Naive thymus-derived CD8-positive, alpha-beta T cell (primary cell): ENCODE data around the gene HSP90AB1. TPM values are rescaled to one million over a fixed set of nuclear protein-coding genes. Genes with fewer than 3 reads are reported as not detected.
"Not testable (repeated sequence)": the region's sequence is repeated elsewhere in the genome, so short reads cannot be mapped to it uniquely, and the experiment has no call there.

Source experiments
- ATAC-seq, 2 donors: fragments of 150-1000 bp; cut with Tn5 transposase in 1 of 2; sonication (Bioruptor Pico), chemical (Tn5 transposase) in 1 of 2; 1 replicate in 1 of 2; 2 replicates in 1 of 2; pipeline ENCODE4 v1.10.0; 2021; ENCODE audit warnings: mild to moderate bottlenecking in 2 of 2, moderate library complexity in 2 of 2
- POLR2A ChIA-PET: fragments of 350-600 bp; sonication (Branson Sonifier 250); formaldehyde crosslinking; loops from one replicate; lab custom pipeline; 2021; ENCODE audit warnings: antibody characterized with exemption; lab: Charles Lee
- DNase-seq, 10 donors: peaks; one replicate each; pipeline versions ENCODE4 v3.0.0 to v3.0.0-alpha.2; 2020 to 2022
- H3K27ac Mint-ChIP-seq, 10 donors: one replicate each; pipeline ENCODE4 v1.8.0; 2020 to 2022; ENCODE audit warnings: mild to moderate bottlenecking in 10 of 10, mixed read lengths in 10 of 10, moderate library complexity in 4 of 10, inconsistent platforms in 1 of 10
- H3K27me3 Mint-ChIP-seq, 5 donors: one replicate each; pipeline ENCODE4 v1.8.0; 2021 to 2022; ENCODE audit warnings: mixed read lengths in 5 of 5
- H3K36me3 Mint-ChIP-seq, 3 donors: one replicate each; pipeline ENCODE4 v1.8.0; 2020 to 2022; ENCODE audit warnings: mixed read lengths in 3 of 3, mild to moderate bottlenecking in 2 of 3, inconsistent platforms in 1 of 3
- H3K4me1 Mint-ChIP-seq, 4 donors: one replicate each; pipeline ENCODE4 v1.8.0; 2021 to 2022; ENCODE audit warnings: mixed read lengths in 4 of 4
- H3K4me3 Mint-ChIP-seq, 10 donors: one replicate each; pipeline ENCODE4 v1.8.0; 2020 to 2022; ENCODE audit warnings: mild to moderate bottlenecking in 10 of 10, mixed read lengths in 10 of 10, moderate library complexity in 6 of 10, inconsistent platforms in 1 of 10
- H3K9me3 Mint-ChIP-seq, 9 donors: one replicate each; pipeline ENCODE4 v1.8.0; 2020 to 2022; ENCODE audit warnings: mixed read lengths in 9 of 9, mild to moderate bottlenecking in 3 of 9, inconsistent platforms in 1 of 9, moderate library complexity in 1 of 9
- polyA plus RNA-seq, 3 donors: library from polyadenylated mRNA; unstranded; fragments of 300-500 nt; fragmentation: Illumina TruSeq; gene quantifications; one replicate each; pipeline ENCODE4 v1.2.3, GENCODE V29; 2021
- total RNA-seq, 8 experiments: library from RNA in 2 of 8; stranded (reverse) in 2 of 8; gene quantifications; one replicate each; pipeline ENCODE4 v1.2.3 and lab custom pipeline; 2021 to 2026

HSP90AB1 gene
- total and polyA plus RNA-seq, 5 experiments from 2014 or later, result 420 to 607 (median 502) TPM

DNA sequence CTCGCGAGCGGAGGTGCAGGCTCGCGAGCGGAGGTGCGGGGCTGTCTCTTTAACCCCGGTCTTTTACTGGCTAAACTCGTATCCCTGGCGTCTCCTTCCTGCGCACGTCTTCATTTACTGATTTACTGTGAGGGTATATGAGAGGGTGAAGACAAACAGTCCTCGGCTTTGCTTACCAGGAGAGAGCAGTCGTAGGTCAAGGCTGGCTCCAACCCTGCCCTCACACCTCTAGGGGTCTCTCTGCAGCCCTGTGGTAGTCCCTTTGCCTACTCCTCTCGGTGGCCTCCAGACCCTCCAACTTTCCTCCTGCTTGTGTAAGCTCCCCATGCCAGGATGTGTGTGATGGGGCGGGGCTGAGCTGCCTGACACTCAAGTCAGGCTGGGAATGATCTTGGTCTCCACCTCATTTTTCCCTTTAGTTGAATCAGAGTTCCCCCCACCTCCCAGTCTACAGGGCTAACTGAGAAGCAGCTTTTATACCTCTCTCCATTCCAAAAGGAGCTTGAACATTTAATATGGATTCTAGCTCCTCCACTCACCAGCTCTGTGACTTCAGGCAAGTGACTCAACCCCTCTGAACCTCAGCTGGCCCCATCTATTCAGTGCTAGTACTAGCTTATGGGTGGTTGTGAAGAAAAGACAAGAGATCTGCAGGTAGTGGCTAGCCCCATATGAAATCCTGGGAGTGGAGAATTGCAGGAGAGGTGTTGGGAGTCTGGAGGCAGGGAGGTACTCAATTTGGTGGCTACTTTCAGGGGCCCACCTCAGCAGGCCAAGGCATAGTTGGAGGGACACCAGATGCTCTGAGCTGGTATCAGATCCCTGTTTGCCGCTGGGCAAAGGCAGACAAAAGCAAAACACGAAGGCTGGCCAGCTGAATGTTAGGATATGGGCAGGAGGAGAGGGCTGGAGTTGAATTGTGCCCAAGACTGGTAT is 22.6 kb upstream of the HSP90AB1 start:
- Mint-ChIP-seq H3K27me3 (no peaks in the 10 kb centered on the region), H3K27ac (peak overlapping the region in 5 of 10 donors; percentile 9 to 51 (median 37))
- DNase-seq, result no peak

DNA sequence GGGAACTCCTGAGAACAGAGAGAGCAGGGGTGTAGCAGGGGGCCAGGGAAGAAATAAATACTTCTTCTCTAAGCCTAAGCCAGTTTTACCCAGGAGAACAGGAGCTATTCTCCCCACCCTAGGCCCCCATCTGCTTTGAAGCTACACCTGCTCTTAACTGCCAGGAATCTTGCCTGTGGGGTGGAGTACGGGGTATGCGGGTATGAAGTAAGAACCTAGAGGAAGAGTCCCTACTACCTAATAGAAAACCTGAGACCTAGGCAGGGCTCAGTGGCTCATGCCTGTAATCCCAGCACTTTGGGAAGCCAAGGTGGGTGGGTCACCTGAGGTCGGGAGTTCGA is 22.0 kb upstream of the HSP90AB1 start:
- no peak for DNase-seq
- Mint-ChIP-seq H3K4me1 (peaks cover 13 to 31% (median 25%) of the 10 kb centered on the region in 4 donors), H3K27ac (no peak overlapping the region), H3K4me3 (peak overlapping the region in 4 of 10 donors; percentile 1 to 93 (median 31)), H3K9me3 (no peaks in the 10 kb centered on the region), H3K27me3 (no peaks in the 10 kb centered on the region), H3K36me3 (no peaks in the 10 kb centered on the region)
- ATAC-seq, result no peak
- POLR2A ChIA-PET, result interaction anchor here (5.4 kb wide), 1 partner anchor 22 kb away, joined by 47 read pairs; the partner anchor contains the start of gene HSP90AB1

More for the DNA sequence above, 22.6 kb upstream of the HSP90AB1 start:
- POLR2A ChIA-PET, result interaction anchor here (0.9 to 5.4 kb wide), 3 partner anchors 23 to 38 kb away, joined by 4 to 47 read pairs (median 6); partner anchors contain the start of genes HSP90AB1 and SLC35B2
- ATAC-seq, result peak; percentile 5 to 15
- no peaks in the 10 kb centered on the region for H3K9me3 Mint-ChIP-seq
- H3K36me3 Mint-ChIP-seq, result no peaks in the 10 kb centered on the region
- H3K4me1 Mint-ChIP-seq, result peaks cover 14 to 31% (median 28%) of the 10 kb centered on the region in 4 donors
- peak overlapping the region; percentile 72 to 93 (median 84) for H3K4me3 Mint-ChIP-seq

DNA sequence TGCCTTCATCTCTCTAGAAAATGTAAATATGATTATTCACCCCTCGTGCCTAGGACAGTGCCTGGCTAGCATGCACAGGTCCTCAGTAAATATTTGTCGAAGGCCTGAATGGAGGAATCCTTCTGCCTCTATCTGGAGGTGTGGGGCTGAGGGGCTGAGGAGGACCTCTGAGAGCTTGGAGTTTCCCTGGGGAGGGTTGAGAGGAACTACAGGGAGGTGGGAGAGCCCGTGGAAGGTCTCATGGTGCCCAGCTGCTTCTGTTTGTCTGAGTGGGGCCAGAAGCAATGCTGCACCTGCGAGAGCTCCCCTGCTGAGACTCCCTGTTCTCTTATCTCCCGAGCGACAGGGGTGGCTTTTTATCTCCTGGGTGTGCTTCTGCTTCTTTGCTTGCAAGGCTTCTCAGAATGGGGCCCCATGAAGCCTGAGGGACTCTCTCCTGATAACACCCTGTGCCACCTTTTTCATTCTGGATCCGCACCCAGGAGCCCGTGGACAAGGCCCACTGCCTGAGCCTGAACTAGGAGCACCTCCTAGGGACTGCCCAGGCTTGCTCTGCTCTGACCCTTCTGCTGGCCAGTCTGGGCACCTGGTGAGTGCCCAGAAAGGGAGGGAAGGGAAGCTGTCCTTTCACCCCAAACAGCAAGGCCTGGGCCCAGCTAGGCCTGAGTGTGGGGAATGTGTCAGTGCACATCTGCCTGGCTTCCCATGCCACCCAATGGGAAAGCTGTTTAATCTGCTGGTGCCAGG is 21.1 kb upstream of the HSP90AB1 start:
- Mint-ChIP-seq H3K36me3 (no peaks in the 10 kb centered on the region), H3K4me3 (peak overlapping the region in 2 of 10 donors; percentile 2 to 39), H3K27me3 (no peaks in the 10 kb centered on the region), H3K9me3 (no peaks in the 10 kb centered on the region), H3K4me1 (peaks cover 13 to 31% (median 23%) of the 10 kb centered on the region in 4 donors), H3K27ac (no peak overlapping the region)
- POLR2A ChIA-PET, result interaction anchor here (5.4 kb wide), 1 partner anchor 21 kb away, joined by 47 read pairs; the partner anchor contains the start of gene HSP90AB1
- ATAC-seq, result no peak
- no peak for DNase-seq

DNA sequence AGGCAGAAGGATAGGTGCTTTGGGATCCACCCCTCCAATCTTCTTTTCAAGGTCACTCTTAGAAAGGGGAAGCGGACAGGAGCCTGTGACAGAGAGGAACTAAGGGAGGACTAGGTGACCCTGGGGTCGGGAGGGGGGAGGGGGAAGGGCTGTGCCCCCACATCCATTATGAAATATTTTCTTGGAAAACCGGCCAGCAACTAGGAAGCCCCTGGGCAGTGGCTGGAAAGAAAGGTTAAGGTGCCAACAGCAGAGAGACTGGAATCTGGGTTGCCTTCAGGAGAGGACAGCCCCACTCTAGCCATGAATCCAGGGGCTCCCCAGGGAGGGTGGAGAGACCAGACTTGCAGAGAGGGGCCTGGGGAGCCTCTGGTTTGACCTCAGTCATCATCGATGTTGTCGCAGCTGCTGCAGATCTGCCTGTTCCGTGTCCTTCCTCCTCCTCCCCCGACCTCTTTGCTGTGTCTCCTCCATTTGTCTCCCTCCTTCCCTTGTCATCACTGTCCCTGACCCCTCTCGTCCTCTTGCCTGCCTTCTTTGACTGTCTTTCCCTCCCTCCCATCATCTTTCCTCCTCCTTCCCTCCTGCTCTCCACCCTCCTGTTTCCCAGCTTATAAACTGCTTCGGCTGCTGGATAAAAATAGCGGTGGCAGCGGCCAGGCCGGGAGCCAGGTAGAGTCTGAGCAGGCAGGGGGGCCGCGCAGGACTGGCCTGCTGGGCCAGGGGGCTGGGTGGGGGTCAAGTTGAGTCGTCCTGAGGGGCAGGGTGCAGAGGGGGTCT is 20.3 kb upstream of the HSP90AB1 start:
- ATAC-seq (no peak), DNase-seq (no peak)
- Mint-ChIP-seq H3K27me3 (no peaks in the 10 kb centered on the region), H3K9me3 (no peaks in the 10 kb centered on the region), H3K4me3 (no peak overlapping the region), H3K4me1 (peaks cover 10 to 25% (median 17%) of the 10 kb centered on the region in 4 donors), H3K27ac (no peak overlapping the region), H3K36me3 (no peaks in the 10 kb centered on the region)
- POLR2A ChIA-PET, result interaction anchor here (1.6 to 5.4 kb wide), 2 partner anchors 11 to 20 kb away, joined by 4 to 47 read pairs; partner anchors contain the start of gene HSP90AB1

DNA sequence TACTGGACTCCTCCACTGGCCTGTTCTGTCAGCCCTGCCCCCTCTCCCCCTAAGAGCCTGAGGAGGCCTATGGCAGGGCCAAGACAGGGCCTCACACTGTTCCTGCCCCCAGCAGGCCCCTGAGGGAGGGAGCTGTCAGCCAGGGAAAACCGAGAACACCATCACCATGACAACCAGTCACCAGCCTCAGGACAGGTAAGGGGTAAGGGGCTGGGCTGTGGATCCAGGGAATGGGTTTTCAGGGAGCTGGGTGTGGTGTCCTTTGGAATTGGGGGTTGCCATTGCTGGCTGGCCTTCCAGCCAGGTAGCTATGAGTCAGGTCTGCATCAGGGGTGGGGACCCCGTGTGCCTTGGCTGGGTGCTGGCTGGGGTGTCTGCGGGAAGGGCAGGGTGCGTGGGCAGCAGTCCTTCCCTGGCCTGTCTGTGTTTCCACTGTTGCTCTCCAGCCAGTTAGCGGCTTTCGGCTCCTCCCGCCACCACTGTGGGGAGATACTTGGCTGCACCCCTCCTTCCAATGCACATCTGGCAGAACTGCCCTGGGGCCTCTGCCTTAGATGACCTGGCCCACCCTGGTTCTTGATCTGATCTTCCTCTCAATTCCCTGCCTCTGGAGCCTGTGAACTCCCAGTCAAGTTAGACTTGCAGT is 19.6 kb upstream of the HSP90AB1 start:
- H3K9me3 Mint-ChIP-seq, result no peaks in the 10 kb centered on the region
- no peak overlapping the region for H3K27ac Mint-ChIP-seq
- ATAC-seq (no peak), DNase-seq (no peak)
- H3K36me3 Mint-ChIP-seq, result no peaks in the 10 kb centered on the region
- no peak overlapping the region for H3K4me3 Mint-ChIP-seq
- no peaks in the 10 kb centered on the region for H3K27me3 Mint-ChIP-seq
- POLR2A ChIA-PET, result interaction anchor here (1.6 kb wide), 1 partner anchor 10 kb away, joined by 4 read pairs; no protein-coding TSS in a partner anchor
- H3K4me1 Mint-ChIP-seq, result peaks cover 10 to 21% (median 14%) of the 10 kb centered on the region in 4 donors

DNA sequence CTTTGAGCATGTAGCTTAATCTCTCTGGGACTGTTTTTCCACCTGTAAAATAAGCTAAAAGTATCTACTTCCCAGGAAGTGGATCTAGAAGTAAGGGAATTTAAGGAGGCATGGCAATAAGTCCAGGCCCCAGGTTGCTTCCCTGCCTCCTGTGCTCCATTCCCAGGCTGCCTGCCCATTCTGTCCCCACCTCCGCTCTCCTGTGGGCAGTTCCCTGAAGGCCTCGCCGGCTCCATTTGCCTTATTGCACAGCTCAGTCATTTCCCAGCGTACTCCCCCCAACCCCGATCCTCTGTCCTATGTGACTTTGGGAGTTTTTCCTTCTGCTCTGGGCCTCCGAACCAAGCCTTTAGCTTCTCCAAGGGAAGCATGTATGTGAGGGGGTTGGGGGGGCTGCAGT is 18.9 kb upstream of the HSP90AB1 start:
- Mint-ChIP-seq H3K4me1 (peaks cover 7 to 14% (median 9%) of the 10 kb centered on the region in 4 donors), H3K36me3 (no peaks in the 10 kb centered on the region), H3K27me3 (no peaks in the 10 kb centered on the region), H3K4me3 (no peak overlapping the region), H3K9me3 (no peaks in the 10 kb centered on the region), H3K27ac (peak overlapping the region in 1 of 10 donors; percentile 21)
- POLR2A ChIA-PET, result interaction anchor here (1.6 kb wide), 1 partner anchor 9 kb away, joined by 4 read pairs; no protein-coding TSS in a partner anchor
- no peak for DNase-seq
- ATAC-seq, result no peak

DNA sequence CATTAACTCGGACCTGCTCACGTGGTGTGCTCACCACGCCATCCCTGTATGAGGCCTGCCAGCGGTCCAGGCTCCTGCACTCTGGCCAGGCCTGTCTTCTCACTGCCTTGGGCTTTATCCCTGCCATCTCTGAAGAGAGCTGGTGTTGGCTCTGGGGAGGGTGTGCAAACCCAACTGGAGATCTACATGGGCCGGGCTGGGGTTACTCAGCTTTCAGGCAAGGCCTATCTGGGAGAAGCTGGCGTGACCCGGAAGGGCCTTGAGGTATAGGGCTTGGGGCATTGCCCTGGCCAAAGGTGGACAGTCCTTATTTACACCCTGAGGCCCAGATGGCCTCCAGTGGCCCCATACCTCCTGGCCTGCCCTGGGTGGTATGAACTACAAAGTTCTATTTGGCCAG is 18.5 kb upstream of the HSP90AB1 start:
- DNase-seq (no peak), ATAC-seq (no peak)
- Mint-ChIP-seq H3K27ac (no peak overlapping the region), H3K36me3 (no peaks in the 10 kb centered on the region), H3K4me1 (peaks cover 6 to 11% (median 9%) of the 10 kb centered on the region in 4 donors), H3K4me3 (no peak overlapping the region), H3K27me3 (no peaks in the 10 kb centered on the region), H3K9me3 (no peaks in the 10 kb centered on the region)
- POLR2A ChIA-PET, result interaction anchor here (1.6 kb wide), 1 partner anchor 9 kb away, joined by 4 read pairs; no protein-coding TSS in a partner anchor

DNA sequence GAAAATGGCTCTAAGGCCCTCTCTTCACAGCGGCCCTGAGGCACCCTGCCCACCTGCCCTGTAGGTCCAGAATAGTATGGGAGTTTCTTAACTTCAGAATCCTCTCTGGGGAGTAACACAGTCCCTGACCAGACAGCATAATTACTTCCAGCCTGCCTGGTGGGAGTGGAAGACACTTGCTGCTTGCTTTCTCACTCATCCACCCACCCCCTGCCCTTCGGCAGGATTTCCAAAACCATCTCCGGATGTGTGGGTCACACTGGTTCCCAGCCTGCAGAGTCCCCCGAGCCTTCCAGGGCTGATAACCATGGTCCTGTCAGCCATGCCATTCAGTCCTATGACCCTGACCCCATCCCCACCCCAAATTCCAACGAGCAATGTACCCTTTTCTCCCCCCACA is 18.1 kb upstream of the HSP90AB1 start:
- POLR2A ChIA-PET, result no interaction called here
- Mint-ChIP-seq H3K27ac (no peak overlapping the region), H3K9me3 (no peaks in the 10 kb centered on the region), H3K4me3 (no peak overlapping the region), H3K36me3 (no peaks in the 10 kb centered on the region), H3K27me3 (no peaks in the 10 kb centered on the region), H3K4me1 (peaks cover 6 to 13% (median 9%) of the 10 kb centered on the region in 4 donors)
- ATAC-seq (no peak), DNase-seq (no peak)

DNA sequence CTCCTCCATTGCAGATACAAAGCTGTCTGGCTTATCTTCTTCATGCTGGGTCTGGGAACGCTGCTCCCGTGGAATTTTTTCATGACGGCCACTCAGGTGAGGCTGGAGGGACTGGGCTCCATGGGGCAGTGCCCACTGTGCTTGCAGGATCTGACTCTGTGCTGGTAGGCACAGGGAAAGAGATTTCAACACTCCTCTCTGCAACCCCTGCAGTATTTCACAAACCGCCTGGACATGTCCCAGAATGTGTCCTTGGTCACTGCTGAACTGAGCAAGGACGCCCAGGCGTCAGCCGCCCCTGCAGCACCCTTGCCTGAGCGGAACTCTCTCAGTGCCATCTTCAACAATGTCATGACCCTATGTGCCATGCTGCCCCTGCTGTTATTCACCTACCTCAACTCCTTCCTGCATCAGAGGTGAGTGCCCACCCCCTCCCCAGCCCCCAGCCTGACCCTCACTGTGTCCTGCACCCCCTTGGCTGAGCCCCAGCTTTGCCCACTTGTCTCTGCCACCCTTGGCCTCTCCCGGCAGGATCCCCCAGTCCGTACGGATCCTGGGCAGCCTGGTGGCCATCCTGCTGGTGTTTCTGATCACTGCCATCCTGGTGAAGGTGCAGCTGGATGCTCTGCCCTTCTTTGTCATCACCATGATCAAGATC is 17.4 kb upstream of the HSP90AB1 start:
- Mint-ChIP-seq H3K27ac (no peak overlapping the region), H3K36me3 (no peaks in the 10 kb centered on the region), H3K9me3 (no peaks in the 10 kb centered on the region), H3K27me3 (no peaks in the 10 kb centered on the region), H3K4me1 (peaks cover 3 to 7% (median 3%) of the 10 kb centered on the region in 4 donors), H3K4me3 (no peak overlapping the region)
- no peak for ATAC-seq
- POLR2A ChIA-PET, result no interaction called here
- no peak for DNase-seq

DNA sequence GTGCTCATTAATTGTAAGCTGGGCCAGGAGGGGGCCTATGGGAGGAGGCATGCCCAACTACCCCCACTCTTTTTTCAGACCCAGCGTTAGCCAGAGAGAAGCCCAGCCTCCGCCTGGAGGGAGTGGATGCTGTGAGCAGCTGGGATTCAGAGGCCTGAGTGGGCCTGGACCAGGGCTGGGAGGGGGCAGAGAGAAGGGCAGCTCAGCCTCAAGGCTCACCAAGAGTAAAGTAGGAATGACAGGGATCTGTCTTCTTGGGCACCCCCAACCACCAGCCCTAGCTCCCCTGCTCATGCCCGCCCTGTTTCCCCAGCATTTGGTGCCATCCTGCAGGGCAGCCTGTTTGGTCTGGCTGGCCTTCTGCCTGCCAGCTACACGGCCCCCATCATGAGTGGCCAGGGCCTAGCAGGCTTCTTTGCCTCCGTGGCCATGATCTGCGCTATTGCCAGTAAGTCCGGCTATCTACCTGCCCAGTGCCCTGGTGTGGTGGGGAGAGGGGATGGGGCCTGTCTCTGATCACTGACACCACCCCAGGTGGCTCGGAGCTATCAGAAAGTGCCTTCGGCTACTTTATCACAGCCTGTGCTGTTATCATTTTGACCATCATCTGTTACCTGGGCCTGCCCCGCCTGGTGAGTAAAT is 16.7 kb upstream of the HSP90AB1 start:
- POLR2A ChIA-PET, result no interaction called here
- Mint-ChIP-seq H3K9me3 (no peaks in the 10 kb centered on the region), H3K27me3 (no peaks in the 10 kb centered on the region), H3K27ac (peak overlapping the region in 1 of 10 donors; percentile 5), H3K4me3 (no peak overlapping the region), H3K4me1 (peaks cover 0 to 7% (median 2%) of the 10 kb centered on the region in 4 donors), H3K36me3 (no peaks in the 10 kb centered on the region)
- ATAC-seq (no peak), DNase-seq (no peak)

DNA sequence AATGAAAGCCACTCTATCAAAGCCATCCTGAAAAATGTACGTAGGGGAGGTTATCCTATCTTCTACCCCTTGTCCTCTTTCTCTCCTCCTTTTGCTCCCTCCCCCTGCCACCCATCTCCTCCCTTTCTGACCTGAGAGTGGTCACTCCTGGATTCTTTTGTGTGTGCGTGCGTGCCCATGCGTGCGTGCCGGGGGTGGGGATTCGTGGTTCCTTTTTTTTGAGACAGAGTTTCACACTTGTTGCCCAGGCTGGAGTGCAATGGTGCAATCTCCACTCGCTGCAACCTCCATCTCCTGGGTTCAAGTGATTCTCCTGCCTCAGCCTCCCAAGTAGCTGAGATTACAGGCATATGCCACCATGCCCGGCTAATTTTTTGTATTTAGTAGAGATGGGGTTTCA is 15.5 kb upstream of the HSP90AB1 start:
- ATAC-seq, H3K36me3 Mint-ChIP-seq, H3K4me3 Mint-ChIP-seq, H3K9me3 Mint-ChIP-seq, POLR2A ChIA-PET, DNase-seq, H3K27me3 Mint-ChIP-seq, H3K4me1 Mint-ChIP-seq, H3K27ac Mint-ChIP-seq: not testable (repeated sequence)
